Nephron progenitor cell (in vitro differentiated cells): Measurements from ENCODE around the gene TTI1.

ENCODE experiments used
- DNase-seq: peaks from one replicate; pipeline ENCODE4 v3.0.0; 2021
- H3K27ac Mint-ChIP-seq: 2 replicates; pipeline ENCODE4 v1.8.0; 2021; ENCODE audit warnings: mild to moderate bottlenecking, moderate library complexity, mixed read lengths
- H3K27me3 Mint-ChIP-seq: 2 replicates; pipeline ENCODE4 v1.8.0; 2021; ENCODE audit warnings: mild to moderate bottlenecking, low read depth, mixed read lengths; ENCODE audit not compliant: poor library complexity
- H3K36me3 Mint-ChIP-seq: 2 replicates; pipeline ENCODE4 v1.8.0; 2021; ENCODE audit warnings: low read depth, mixed read lengths
- H3K4me1 Mint-ChIP-seq: 2 replicates; pipeline ENCODE4 v1.8.0; 2021; ENCODE audit warnings: mixed read lengths
- H3K4me3 Mint-ChIP-seq: 2 replicates; pipeline ENCODE4 v1.8.0; 2021; ENCODE audit warnings: mild to moderate bottlenecking, moderate library complexity, mixed read lengths
- H3K9me3 Mint-ChIP-seq: 2 replicates; pipeline ENCODE4 v1.8.0; 2021; ENCODE audit warnings: mild to moderate bottlenecking, moderate library complexity, mixed read lengths
- CTCF ChIP-seq: fragments of 200-600 bp; sonication (generic); IDR thresholded peaks from 2 replicates; pipeline ENCODE4 v1.5.0; 2021; ENCODE audit warnings: antibody characterized with exemption

The TTI1 gene

GRCh38 chr20:37936041-37936440 is 97.2 kb downstream of the TTI1 start:
- Mint-ChIP-seq H3K36me3 (no peaks in the 10 kb centered on the region), H3K4me1 (peaks cover 34% of the 10 kb centered on the region), H3K4me3 (no peak overlapping the region), H3K9me3 (no peaks in the 10 kb centered on the region), H3K27me3 (peaks cover 23% of the 10 kb centered on the region), H3K27ac (no peak overlapping the region)
- TF ChIP-seq CTCF, result no peak
- DNase-seq, result no peak

- Mint-ChIP-seq H3K9me3 (no peaks in the 10 kb centered on the region), H3K27ac (no peak overlapping the region), H3K27me3 (peaks cover 20% of the 10 kb centered on the region), H3K36me3 (no peaks in the 10 kb centered on the region), H3K4me3 (no peak overlapping the region), H3K4me1 (peaks cover 40% of the 10 kb centered on the region)
- TF ChIP-seq CTCF, result no peak
- DNase-seq, result no peak
Measured at GRCh38 chr20:37935435-37935834, 97.8 kb downstream of the TTI1 start.

- Mint-ChIP-seq H3K9me3 (no peaks in the 10 kb centered on the region), H3K36me3 (no peaks in the 10 kb centered on the region), H3K4me1 (peaks cover 47% of the 10 kb centered on the region), H3K27ac (no peak overlapping the region), H3K27me3 (peaks cover 19% of the 10 kb centered on the region), H3K4me3 (no peak overlapping the region)
- no peak for DNase-seq
- no peak for TF ChIP-seq CTCF
Measured at GRCh38 chr20:37934634-37935375, 98.5 kb downstream of the TTI1 start.

GRCh38 chr20:37933786-37934633 is 99.2 kb downstream of the TTI1 start:
- TF ChIP-seq CTCF, result no peak
- no peak overlapping the region for H3K27ac Mint-ChIP-seq
- peaks cover 14% of the 10 kb centered on the region for H3K27me3 Mint-ChIP-seq
- DNase-seq, result no peak
- H3K4me3 Mint-ChIP-seq, result no peak overlapping the region
- peaks cover 55% of the 10 kb centered on the region for H3K4me1 Mint-ChIP-seq
- no peaks in the 10 kb centered on the region for H3K36me3 Mint-ChIP-seq
- H3K9me3 Mint-ChIP-seq, result no peaks in the 10 kb centered on the region
